Nephron (organoid): ENCODE data around the gene DAP3.
A peak's percentile ranks its signal among the peaks of the same experiment; 100 is the strongest.
"Not testable (repeated sequence)": the region's sequence is repeated elsewhere in the genome, so short reads cannot be mapped to it uniquely, and the experiment has no call there.

Experiments
- H3K27ac Mint-ChIP-seq, 3 experiments: 2 replicates each; pipeline ENCODE4 v1.8.0; 2020; ENCODE audit warnings: mixed read lengths in 3 of 3, mild to moderate bottlenecking in 2 of 3, moderate library complexity in 1 of 3
- H3K27me3 Mint-ChIP-seq: 2 replicates; pipeline ENCODE4 v1.8.0; 2021; ENCODE audit warnings: low read depth, mild to moderate bottlenecking, moderate library complexity, mixed read lengths
- H3K36me3 Mint-ChIP-seq: 2 replicates; pipeline ENCODE4 v1.8.0; 2020; ENCODE audit warnings: low read depth, mixed read lengths
- H3K4me1 Mint-ChIP-seq: 2 replicates; pipeline ENCODE4 v1.8.0; 2020; ENCODE audit warnings: mixed read lengths
- H3K4me3 Mint-ChIP-seq, 3 experiments: 2 replicates each; pipeline ENCODE4 v1.8.0; 2020; ENCODE audit warnings: mild to moderate bottlenecking in 3 of 3, mixed read lengths in 3 of 3, moderate library complexity in 2 of 3
- H3K9me3 Mint-ChIP-seq: 2 replicates; pipeline ENCODE4 v1.8.0; 2020; ENCODE audit warnings: mixed read lengths
- TF ChIP-seq, protein P1 (sequence below), 3 experiments: fragments of 200-600 bp; sonication (generic); IDR thresholded peaks; one replicate each; pipeline ENCODE4 v1.5.0; 2021; ENCODE audit warnings: antibody characterized with exemption in 3 of 3; ENCODE audit not compliant: unreplicated experiment in 3 of 3

DAP3 gene

DNA sequence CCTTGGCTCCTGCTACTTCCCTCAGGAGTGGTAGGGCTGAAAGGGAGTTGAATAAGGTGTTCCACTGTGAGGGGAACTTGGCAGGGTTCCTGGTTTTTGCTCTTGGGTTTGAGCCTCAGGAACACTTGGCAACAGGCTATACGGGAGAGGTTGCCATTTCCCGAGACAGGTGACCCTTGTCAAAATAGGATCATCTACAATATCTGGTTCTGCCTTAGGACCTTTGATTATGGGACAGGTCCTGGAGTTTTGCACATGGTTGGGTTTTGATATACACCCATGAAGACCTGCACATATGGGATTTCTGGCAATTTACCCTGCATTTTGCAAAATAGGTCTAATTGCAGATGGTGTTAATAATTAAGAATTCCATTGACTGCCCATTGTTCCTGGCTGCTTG is 31.4 kb upstream of the DAP3 start:
- Mint-ChIP-seq H3K4me3 (no peak overlapping the region), H3K27ac (peak overlapping the region in 1 of 3 experiments; percentile 31), H3K9me3 (no peaks in the 10 kb centered on the region), H3K36me3 (peaks cover 47% of the 10 kb centered on the region), H3K27me3 (no peaks in the 10 kb centered on the region), H3K4me1 (peaks cover 5% of the 10 kb centered on the region)
- TF ChIP-seq, protein P1, sequence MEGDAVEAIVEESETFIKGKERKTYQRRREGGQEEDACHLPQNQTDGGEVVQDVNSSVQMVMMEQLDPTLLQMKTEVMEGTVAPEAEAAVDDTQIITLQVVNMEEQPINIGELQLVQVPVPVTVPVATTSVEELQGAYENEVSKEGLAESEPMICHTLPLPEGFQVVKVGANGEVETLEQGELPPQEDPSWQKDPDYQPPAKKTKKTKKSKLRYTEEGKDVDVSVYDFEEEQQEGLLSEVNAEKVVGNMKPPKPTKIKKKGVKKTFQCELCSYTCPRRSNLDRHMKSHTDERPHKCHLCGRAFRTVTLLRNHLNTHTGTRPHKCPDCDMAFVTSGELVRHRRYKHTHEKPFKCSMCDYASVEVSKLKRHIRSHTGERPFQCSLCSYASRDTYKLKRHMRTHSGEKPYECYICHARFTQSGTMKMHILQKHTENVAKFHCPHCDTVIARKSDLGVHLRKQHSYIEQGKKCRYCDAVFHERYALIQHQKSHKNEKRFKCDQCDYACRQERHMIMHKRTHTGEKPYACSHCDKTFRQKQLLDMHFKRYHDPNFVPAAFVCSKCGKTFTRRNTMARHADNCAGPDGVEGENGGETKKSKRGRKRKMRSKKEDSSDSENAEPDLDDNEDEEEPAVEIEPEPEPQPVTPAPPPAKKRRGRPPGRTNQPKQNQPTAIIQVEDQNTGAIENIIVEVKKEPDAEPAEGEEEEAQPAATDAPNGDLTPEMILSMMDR (IDR thresholded peaks at IDR 0.05; ENCODE audit: unreplicated experiment in 3 of 3): no peak

DNA sequence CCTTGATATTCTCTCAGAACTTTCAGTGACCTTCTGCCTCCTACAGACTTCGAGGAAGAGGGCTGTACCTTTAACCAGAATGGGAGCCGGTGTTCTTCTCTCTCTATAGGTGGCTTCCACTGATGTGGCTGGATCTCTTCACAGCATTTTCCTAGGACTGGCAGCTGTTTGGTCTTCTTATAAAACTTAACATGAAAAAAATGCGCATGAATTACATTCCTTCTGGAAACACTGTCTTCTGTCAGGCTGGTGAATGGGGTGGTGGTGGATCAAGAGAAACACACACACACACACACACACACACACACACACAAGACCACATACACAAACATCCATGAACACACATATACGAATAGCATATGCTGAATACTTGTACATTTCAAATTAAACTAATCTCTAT is 27.7 kb upstream of the DAP3 start:
- H3K27ac Mint-ChIP-seq, H3K27me3 Mint-ChIP-seq, H3K4me1 Mint-ChIP-seq, H3K9me3 Mint-ChIP-seq, H3K4me3 Mint-ChIP-seq: not testable (repeated sequence)
- peaks cover 72% of the 10 kb centered on the region for H3K36me3 Mint-ChIP-seq

DNA sequence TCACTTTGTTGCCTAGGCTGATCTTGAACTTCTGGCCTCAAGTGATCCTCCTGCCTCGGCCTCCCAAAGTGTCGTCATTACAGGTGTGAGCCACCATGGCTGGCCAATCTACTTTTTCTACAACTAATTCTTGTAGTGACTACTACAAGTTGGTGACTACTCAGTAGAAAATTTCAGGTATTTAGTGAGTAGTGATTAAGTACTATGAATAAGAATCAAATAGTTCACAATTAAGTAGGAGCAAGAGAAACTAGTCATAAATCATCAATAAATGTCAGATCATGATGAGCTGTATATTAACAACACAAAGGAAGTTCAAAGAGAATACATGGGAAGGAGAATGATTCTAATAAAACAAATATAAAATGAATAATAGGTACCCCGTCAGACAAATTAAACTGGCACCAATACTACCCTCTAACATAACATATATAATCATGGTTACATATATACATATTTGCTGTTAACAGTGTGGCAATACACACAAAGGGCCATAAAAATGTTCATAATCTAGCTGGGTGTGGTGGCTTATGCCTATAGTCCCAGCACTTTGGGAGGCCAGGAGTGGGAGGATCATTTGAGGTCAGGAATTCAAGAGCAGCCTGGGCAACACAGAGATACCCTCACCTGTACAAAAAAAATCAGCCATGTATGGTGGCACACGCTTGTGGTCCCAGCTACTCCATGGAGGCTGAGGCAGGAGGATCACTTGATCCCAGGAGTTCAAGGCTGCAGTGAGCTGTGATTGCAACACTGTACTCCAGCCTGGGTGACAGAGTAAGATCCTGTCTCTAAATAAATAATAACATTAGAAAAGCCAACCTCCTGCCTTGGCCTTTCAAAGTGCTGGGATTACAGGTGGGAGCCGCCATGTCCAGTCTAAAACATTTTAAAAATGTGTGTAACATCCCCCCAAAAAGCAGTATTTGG is 19.4 kb upstream of the DAP3 start:
- Mint-ChIP-seq H3K27me3 (no peaks in the 10 kb centered on the region), H3K4me1 (peaks cover 9% of the 10 kb centered on the region), H3K27ac (no peak overlapping the region), H3K4me3 (no peak overlapping the region), H3K9me3 (no peaks in the 10 kb centered on the region), H3K36me3 (peaks cover 78% of the 10 kb centered on the region)
- TF ChIP-seq, protein P1 (IDR thresholded peaks at IDR 0.05; ENCODE audit: unreplicated experiment in 3 of 3): no peak

DNA sequence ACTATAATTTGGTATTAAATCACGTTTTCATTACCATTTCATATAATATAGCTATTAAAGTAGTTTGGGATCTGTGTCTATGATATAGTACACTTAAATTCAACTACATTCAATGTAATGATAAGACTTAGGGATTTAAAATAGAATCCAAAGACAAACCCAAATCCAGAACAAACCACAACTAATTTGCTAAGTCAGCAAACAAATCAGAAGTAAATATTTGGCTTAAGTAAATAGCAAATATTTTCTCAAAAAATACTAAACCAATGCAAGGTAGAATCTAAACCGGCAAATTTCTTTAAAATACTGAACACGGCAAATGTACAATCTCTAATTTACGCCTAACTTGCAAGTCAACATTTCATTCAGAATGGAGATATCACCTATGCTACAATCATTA is 17.1 kb upstream of the DAP3 start:
- H3K27ac Mint-ChIP-seq: no peak overlapping the region
- H3K4me1 Mint-ChIP-seq: peaks cover 9% of the 10 kb centered on the region
- peaks cover 86% of the 10 kb centered on the region for H3K36me3 Mint-ChIP-seq
- TF ChIP-seq, protein P1 (IDR thresholded peaks at IDR 0.05; ENCODE audit: unreplicated experiment in 3 of 3): no peak
- no peaks in the 10 kb centered on the region for H3K27me3 Mint-ChIP-seq
- no peaks in the 10 kb centered on the region for H3K9me3 Mint-ChIP-seq
- H3K4me3 Mint-ChIP-seq: no peak overlapping the region

DNA sequence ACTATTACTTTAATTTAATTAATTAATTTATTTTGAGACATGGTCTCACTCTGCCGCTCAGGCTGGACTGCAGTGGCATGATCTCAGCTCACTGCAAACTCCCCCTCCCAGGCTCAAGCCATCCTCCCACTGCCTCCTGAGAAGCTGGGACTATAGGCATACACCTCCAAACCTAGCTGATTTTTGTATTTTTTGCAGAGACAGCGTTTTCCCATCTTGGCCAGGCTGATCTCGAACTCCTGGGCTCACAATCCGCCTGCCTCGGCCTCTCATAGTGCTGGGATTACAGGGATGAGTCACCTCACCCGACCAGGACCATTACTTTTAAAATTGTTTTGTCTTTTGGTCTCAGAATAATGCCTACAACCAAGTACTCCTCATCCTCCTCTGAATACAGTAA is 15.9 kb upstream of the DAP3 start:
- H3K36me3 Mint-ChIP-seq: peaks cover 88% of the 10 kb centered on the region
- H3K4me1 Mint-ChIP-seq: peaks cover 9% of the 10 kb centered on the region
- no peaks in the 10 kb centered on the region for H3K27me3 Mint-ChIP-seq
- TF ChIP-seq, protein P1 (IDR thresholded peaks at IDR 0.05; ENCODE audit: unreplicated experiment in 3 of 3): no peak
- H3K9me3 Mint-ChIP-seq: no peaks in the 10 kb centered on the region
- no peak overlapping the region for H3K27ac Mint-ChIP-seq
- H3K4me3 Mint-ChIP-seq: no peak overlapping the region

DNA sequence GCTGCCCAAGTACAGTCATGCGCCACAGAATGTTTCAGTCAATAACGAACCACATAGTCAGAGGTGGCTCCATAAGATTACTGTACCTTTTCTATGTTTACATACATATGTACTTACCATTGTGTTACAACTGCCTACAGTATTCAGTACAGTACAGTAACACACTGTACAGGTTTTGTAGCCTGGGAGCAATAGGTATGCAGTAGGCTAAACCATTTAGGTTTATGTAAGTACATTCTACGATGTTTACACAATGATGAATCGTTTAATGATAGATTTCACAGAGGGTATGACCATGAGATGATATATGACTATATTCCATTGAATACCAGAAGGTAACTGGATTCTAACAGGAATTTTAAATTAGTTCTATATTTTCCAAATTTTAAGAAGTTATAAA is 10.9 kb upstream of the DAP3 start:
- Mint-ChIP-seq H3K27ac (no peak overlapping the region), H3K4me1 (no peaks in the 10 kb centered on the region), H3K9me3 (no peaks in the 10 kb centered on the region), H3K4me3 (no peak overlapping the region), H3K36me3 (peaks cover 71% of the 10 kb centered on the region), H3K27me3 (no peaks in the 10 kb centered on the region)
- TF ChIP-seq, protein P1 (IDR thresholded peaks at IDR 0.05; ENCODE audit: unreplicated experiment in 3 of 3): no peak

DNA sequence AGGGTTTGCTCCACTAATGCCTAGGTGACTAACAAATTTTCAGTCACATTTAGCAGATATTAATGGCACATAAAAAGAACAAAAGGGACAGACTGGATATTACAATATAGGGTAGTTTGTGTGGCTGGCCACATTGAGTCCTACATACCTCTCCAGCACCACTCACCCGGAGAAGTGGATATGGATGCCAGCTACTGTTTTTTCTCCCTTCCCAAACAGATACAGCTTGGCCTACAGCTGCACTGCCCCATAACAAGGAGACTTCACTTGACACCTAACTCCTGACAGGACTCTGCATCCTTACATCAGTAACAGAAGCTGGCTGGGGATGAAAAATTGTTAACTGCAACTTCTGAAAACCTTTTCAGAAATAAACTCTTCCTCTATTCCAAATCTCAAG is 9.9 kb upstream of the DAP3 start:
- peaks cover 67% of the 10 kb centered on the region for H3K36me3 Mint-ChIP-seq
- not testable (repeated sequence) for H3K27ac Mint-ChIP-seq, H3K4me1 Mint-ChIP-seq, H3K9me3 Mint-ChIP-seq, H3K27me3 Mint-ChIP-seq, H3K4me3 Mint-ChIP-seq
